Neural crest cell (in vitro differentiated cells): Measurements from ENCODE around the gene TNP2. TPM values are rescaled to one million over a fixed set of nuclear protein-coding genes. Genes with fewer than 3 reads are reported as not detected.

Experiments
- DNase-seq: peaks from one replicate; pipeline ENCODE4 v3.0.0; 2021; ENCODE audit warnings: low read depth, mixed read lengths, low spot score
- H3K27ac Mint-ChIP-seq: one replicate; pipeline ENCODE4 v1.8.0; 2021; ENCODE audit warnings: mild to moderate bottlenecking, mixed read lengths; ENCODE audit not compliant: unreplicated experiment
- H3K27me3 Mint-ChIP-seq: 2 replicates; pipeline ENCODE4 v1.8.0; 2021; ENCODE audit warnings: low read depth, mild to moderate bottlenecking, mixed read lengths
- H3K36me3 Mint-ChIP-seq: 2 replicates; pipeline ENCODE4 v1.8.0; 2021; ENCODE audit warnings: low read depth, mild to moderate bottlenecking, mixed read lengths
- H3K4me1 Mint-ChIP-seq: 2 replicates; pipeline ENCODE4 v1.8.0; 2021; ENCODE audit warnings: mixed read lengths
- H3K4me3 Mint-ChIP-seq: one replicate; pipeline ENCODE4 v1.8.0; 2021; ENCODE audit warnings: mild to moderate bottlenecking, mixed read lengths
- H3K9me3 Mint-ChIP-seq: 2 replicates; pipeline ENCODE4 v1.8.0; 2021; ENCODE audit warnings: mixed read lengths
- total RNA-seq: library from RNA; stranded (reverse); gene quantifications from 2 replicates; pipeline ENCODE4 v1.2.1, GENCODE V29; 2021
- TF ChIP-seq, protein P1 (sequence below): fragments of 200-600 bp; sonication (generic); conservative IDR thresholded peaks from 2 replicates; pipeline ENCODE4 v1.5.0; 2021; ENCODE audit warnings: antibody characterized with exemption, mild to moderate bottlenecking

The TNP2 gene
- total RNA-seq, 1 donor from 2014 or later, result not detected

- H3K9me3 Mint-ChIP-seq, result no peaks in the 10 kb centered on the region
- TF ChIP-seq, protein P1, sequence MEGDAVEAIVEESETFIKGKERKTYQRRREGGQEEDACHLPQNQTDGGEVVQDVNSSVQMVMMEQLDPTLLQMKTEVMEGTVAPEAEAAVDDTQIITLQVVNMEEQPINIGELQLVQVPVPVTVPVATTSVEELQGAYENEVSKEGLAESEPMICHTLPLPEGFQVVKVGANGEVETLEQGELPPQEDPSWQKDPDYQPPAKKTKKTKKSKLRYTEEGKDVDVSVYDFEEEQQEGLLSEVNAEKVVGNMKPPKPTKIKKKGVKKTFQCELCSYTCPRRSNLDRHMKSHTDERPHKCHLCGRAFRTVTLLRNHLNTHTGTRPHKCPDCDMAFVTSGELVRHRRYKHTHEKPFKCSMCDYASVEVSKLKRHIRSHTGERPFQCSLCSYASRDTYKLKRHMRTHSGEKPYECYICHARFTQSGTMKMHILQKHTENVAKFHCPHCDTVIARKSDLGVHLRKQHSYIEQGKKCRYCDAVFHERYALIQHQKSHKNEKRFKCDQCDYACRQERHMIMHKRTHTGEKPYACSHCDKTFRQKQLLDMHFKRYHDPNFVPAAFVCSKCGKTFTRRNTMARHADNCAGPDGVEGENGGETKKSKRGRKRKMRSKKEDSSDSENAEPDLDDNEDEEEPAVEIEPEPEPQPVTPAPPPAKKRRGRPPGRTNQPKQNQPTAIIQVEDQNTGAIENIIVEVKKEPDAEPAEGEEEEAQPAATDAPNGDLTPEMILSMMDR, result no peak
- H3K27me3 Mint-ChIP-seq, result peaks cover 24% of the 10 kb centered on the region
- H3K4me3 Mint-ChIP-seq, result no peak overlapping the region
- no peak overlapping the region for H3K27ac Mint-ChIP-seq
- no peaks in the 10 kb centered on the region for H3K4me1 Mint-ChIP-seq
- H3K36me3 Mint-ChIP-seq, result no peaks in the 10 kb centered on the region
- DNase-seq, result no peak
Observed at GRCh38 chr16:11250786-11251524, 18.2 kb downstream of the TNP2 start.

GRCh38 chr16:11250091-11250785 is 18.9 kb downstream of the TNP2 start:
- no peaks in the 10 kb centered on the region for H3K4me1 Mint-ChIP-seq
- H3K9me3 Mint-ChIP-seq, result no peaks in the 10 kb centered on the region
- no peak for DNase-seq
- no peak overlapping the region for H3K4me3 Mint-ChIP-seq
- no peaks in the 10 kb centered on the region for H3K36me3 Mint-ChIP-seq
- TF ChIP-seq, protein P1, result no peak
- H3K27me3 Mint-ChIP-seq, result peaks cover 26% of the 10 kb centered on the region
- H3K27ac Mint-ChIP-seq, result no peak overlapping the region

GRCh38 chr16:11249233-11250061 is 19.7 kb downstream of the TNP2 start:
- H3K27me3 Mint-ChIP-seq, result peaks cover 23% of the 10 kb centered on the region
- H3K27ac Mint-ChIP-seq, result no peak overlapping the region
- no peaks in the 10 kb centered on the region for H3K9me3 Mint-ChIP-seq
- TF ChIP-seq, protein P1, result no peak
- no peak for DNase-seq
- no peaks in the 10 kb centered on the region for H3K36me3 Mint-ChIP-seq
- no peaks in the 10 kb centered on the region for H3K4me1 Mint-ChIP-seq
- no peak overlapping the region for H3K4me3 Mint-ChIP-seq

DNA sequence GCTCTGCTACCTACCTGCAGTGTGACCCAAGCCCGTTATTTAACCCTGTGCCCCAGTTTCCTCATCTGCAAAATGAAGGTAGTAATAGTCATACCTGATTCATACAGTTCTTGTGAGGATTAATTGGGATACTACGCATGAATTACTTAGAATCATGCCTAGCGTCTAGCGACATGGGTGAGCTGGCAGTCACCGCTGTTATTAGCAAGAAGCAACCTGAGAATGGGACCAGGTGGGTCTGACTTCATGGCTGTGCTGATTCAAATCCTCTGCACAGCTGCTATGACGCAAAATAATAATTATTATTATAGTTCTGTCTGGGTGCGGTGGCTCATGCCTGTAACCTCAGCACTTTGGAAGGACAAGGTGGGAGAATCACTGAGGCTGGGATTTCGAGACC is 21.0 kb downstream of the TNP2 start:
- H3K4me1 Mint-ChIP-seq, result no peaks in the 10 kb centered on the region
- no peak overlapping the region for H3K27ac Mint-ChIP-seq
- no peak for DNase-seq
- TF ChIP-seq, protein P1, result no peak
- no peak overlapping the region for H3K4me3 Mint-ChIP-seq
- peaks cover 12% of the 10 kb centered on the region for H3K27me3 Mint-ChIP-seq
- no peaks in the 10 kb centered on the region for H3K9me3 Mint-ChIP-seq
- no peaks in the 10 kb centered on the region for H3K36me3 Mint-ChIP-seq

GRCh38 chr16:11245988-11246387 is 23.1 kb downstream of the TNP2 start:
- TF ChIP-seq, protein P1, result no peak
- Mint-ChIP-seq H3K9me3 (no peaks in the 10 kb centered on the region), H3K36me3 (no peaks in the 10 kb centered on the region), H3K27ac (no peak overlapping the region), H3K27me3 (peaks cover 6% of the 10 kb centered on the region), H3K4me1 (no peaks in the 10 kb centered on the region), H3K4me3 (no peak overlapping the region)
- DNase-seq, result no peak
